IMR-90 (cell line): ENCODE results near the gene GPER1.

Experiments
- CEBPB ChIP-seq: IDR thresholded peaks from 2 replicates; pipeline ENCODE4 v1.6.1; 2012; ENCODE audit warnings: low read depth, low read length, improper control_type of control experiment
- CHD1 ChIP-seq: IDR thresholded peaks from 2 replicates; pipeline ENCODE4 v1.6.1; 2012; ENCODE audit warnings: low read depth, low read length, improper control_type of control experiment
- FOS ChIP-seq: fragments of 150-350 bp; IDR thresholded peaks from 2 replicates; pipeline ENCODE4 v1.6.1; 2016; ENCODE audit warnings: low read depth, low read length
- MXI1 ChIP-seq: IDR thresholded peaks from 2 replicates; pipeline ENCODE4 v1.6.1; 2012; ENCODE audit warnings: low read depth, mild to moderate bottlenecking, low read length, moderate library complexity, borderline replicate concordance
- NFE2L2 ChIP-seq: fragments of 150-350 bp; IDR thresholded peaks from 2 replicates; pipeline ENCODE4 v1.6.1; 2016; ENCODE audit warnings: low read depth, mild to moderate bottlenecking, low read length
- POLR2A ChIP-seq: IDR thresholded peaks from 2 replicates; pipeline ENCODE4 v1.6.1; 2012; ENCODE audit warnings: mild to moderate bottlenecking, low read depth, low read length
- RCOR1 ChIP-seq: IDR thresholded peaks from 2 replicates; pipeline ENCODE4 v1.6.1; 2012; ENCODE audit warnings: mild to moderate bottlenecking, low read length, improper control_type of control experiment; ENCODE audit not compliant: insufficient replicate concordance
- RFX5 ChIP-seq: IDR thresholded peaks from 2 replicates; pipeline ENCODE4 v1.8.0; 2012; ENCODE audit warnings: low read depth, mild to moderate bottlenecking, low read length, moderate library complexity
- SMC3 ChIP-seq: fragments of 150-350 bp; IDR thresholded peaks from 2 replicates; pipeline ENCODE4 v1.6.1; 2016; ENCODE audit warnings: low read depth, mild to moderate bottlenecking, antibody characterized with exemption, low read length, moderate library complexity
- TF ChIP-seq, protein P1 (sequence below): fragments of 150-350 bp; IDR thresholded peaks from 2 replicates; pipeline ENCODE4 v1.6.1; 2017; ENCODE audit warnings: mild to moderate bottlenecking, antibody characterized with exemption, low read length, low read depth
- TF ChIP-seq, protein P2 (sequence below): conservative IDR thresholded peaks from 2 replicates; pipeline ENCODE4 v1.5.1; 2012; ENCODE audit warnings: mild to moderate bottlenecking, low read depth, low read length, improper control_type of control experiment

DNA sequence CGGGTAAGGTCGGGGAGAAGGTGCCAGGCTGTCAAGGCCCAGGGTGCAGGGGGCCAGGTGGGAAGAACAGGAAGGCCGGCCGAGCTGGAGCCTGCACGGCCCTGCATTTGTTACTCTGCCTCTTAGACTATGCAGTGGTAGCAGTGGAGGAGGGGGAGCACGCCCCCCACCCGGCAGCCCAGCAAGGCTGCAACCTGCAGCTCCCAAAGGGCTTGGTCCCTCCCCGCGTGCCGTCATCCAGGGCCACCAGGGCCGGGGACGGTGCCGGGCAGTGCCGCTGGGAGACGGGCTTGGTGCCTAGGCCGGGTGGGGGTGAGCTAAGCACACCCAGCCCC lies 7.0 kb upstream of the GPER1 start:
- no peak for TF ChIP-seq RFX5
- TF ChIP-seq, protein P1, sequence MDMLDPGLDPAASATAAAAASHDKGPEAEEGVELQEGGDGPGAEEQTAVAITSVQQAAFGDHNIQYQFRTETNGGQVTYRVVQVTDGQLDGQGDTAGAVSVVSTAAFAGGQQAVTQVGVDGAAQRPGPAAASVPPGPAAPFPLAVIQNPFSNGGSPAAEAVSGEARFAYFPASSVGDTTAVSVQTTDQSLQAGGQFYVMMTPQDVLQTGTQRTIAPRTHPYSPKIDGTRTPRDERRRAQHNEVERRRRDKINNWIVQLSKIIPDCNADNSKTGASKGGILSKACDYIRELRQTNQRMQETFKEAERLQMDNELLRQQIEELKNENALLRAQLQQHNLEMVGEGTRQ: no peak
- TF ChIP-seq, protein P2, sequence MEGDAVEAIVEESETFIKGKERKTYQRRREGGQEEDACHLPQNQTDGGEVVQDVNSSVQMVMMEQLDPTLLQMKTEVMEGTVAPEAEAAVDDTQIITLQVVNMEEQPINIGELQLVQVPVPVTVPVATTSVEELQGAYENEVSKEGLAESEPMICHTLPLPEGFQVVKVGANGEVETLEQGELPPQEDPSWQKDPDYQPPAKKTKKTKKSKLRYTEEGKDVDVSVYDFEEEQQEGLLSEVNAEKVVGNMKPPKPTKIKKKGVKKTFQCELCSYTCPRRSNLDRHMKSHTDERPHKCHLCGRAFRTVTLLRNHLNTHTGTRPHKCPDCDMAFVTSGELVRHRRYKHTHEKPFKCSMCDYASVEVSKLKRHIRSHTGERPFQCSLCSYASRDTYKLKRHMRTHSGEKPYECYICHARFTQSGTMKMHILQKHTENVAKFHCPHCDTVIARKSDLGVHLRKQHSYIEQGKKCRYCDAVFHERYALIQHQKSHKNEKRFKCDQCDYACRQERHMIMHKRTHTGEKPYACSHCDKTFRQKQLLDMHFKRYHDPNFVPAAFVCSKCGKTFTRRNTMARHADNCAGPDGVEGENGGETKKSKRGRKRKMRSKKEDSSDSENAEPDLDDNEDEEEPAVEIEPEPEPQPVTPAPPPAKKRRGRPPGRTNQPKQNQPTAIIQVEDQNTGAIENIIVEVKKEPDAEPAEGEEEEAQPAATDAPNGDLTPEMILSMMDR: no peak
- TF ChIP-seq NFE2L2: no peak
- TF ChIP-seq POLR2A: no peak
- TF ChIP-seq CHD1: no peak
- TF ChIP-seq CEBPB: no peak
- no peak for TF ChIP-seq RCOR1
- no peak for TF ChIP-seq SMC3
- TF ChIP-seq MXI1: no peak
- no peak for TF ChIP-seq FOS
